MM.1S (cell line): ENCODE results near the gene DENND1A.

ENCODE experiments used
- DNase-seq: peaks from one replicate; pipeline ENCODE4 v3.0.0-alpha.2; 2015
- H2AFZ ChIP-seq: fragments of 300-600 bp; sonication (generic); 2 replicates; pipeline ENCODE4 v1.6.0; 2016; ENCODE audit warnings: antibody characterized with exemption, low read length
- H3F3A ChIP-seq: fragments of 300-600 bp; sonication (generic); 2 replicates; pipeline ENCODE4 v1.6.1; 2016; ENCODE audit warnings: mild to moderate bottlenecking, antibody characterized with exemption, low read length, moderate library complexity, mixed read lengths; ENCODE audit not compliant: insufficient read depth
- H3K27ac ChIP-seq: fragments of 300-600 bp; sonication (generic); 2 replicates; pipeline ENCODE4 v1.5.1; 2016; ENCODE audit warnings: mild to moderate bottlenecking, low read length
- H3K27me3 ChIP-seq: fragments of 300-600 bp; sonication (generic); replicated peaks from 2 replicates; pipeline ENCODE4 v1.6.0; 2016; ENCODE audit warnings: low read length; ENCODE audit not compliant: insufficient read depth
- H3K36me3 ChIP-seq: fragments of 300-600 bp; sonication (generic); replicated peaks from 2 replicates; pipeline ENCODE4 v1.6.1; 2016; ENCODE audit warnings: mild to moderate bottlenecking, low read length, mixed read lengths; ENCODE audit not compliant: insufficient read depth
- H3K4me1 ChIP-seq: fragments of 300-600 bp; sonication (generic); 2 replicates; pipeline ENCODE4 v1.6.1; 2016; ENCODE audit warnings: low read length, mixed read lengths
- H3K4me2 ChIP-seq: fragments of 300-600 bp; sonication (generic); 2 replicates; pipeline ENCODE4 v1.6.0; 2016; ENCODE audit warnings: low read depth, low read length
- H3K4me3 ChIP-seq: fragments of 300-600 bp; sonication (generic); 2 replicates; pipeline ENCODE4 v1.5.1; 2016; ENCODE audit warnings: low read length, mixed read lengths
- H3K79me2 ChIP-seq: fragments of 300-600 bp; sonication (generic); 2 replicates; pipeline ENCODE4 v1.6.1; 2016; ENCODE audit warnings: mixed run types, low read length, mixed read lengths
- H3K9ac ChIP-seq: fragments of 300-600 bp; sonication (generic); 2 replicates; pipeline ENCODE4 v1.6.1; 2016; ENCODE audit warnings: low read length, mixed read lengths
- H3K9me2 ChIP-seq: fragments of 300-600 bp; sonication (generic); replicated peaks from 2 replicates; pipeline ENCODE4 v1.6.1; 2016; ENCODE audit warnings: mild to moderate bottlenecking, low read length, mixed read lengths; ENCODE audit not compliant: insufficient read depth
- H3K9me3 ChIP-seq: fragments of 300-600 bp; sonication (generic); replicated peaks from 2 replicates; pipeline ENCODE4 v1.6.1; 2016; ENCODE audit warnings: mild to moderate bottlenecking, low read length, mixed read lengths; ENCODE audit not compliant: insufficient read depth
- H4K20me1 ChIP-seq: fragments of 300-600 bp; sonication (generic); 2 replicates; pipeline ENCODE4 v1.6.1; 2016; ENCODE audit warnings: mild to moderate bottlenecking, low read length, moderate library complexity, mixed read lengths; ENCODE audit not compliant: insufficient read depth
- CTCF ChIP-seq: fragments of 300-600 bp; sonication (generic); IDR thresholded peaks from 2 replicates; pipeline ENCODE4 v1.5.1; 2016; ENCODE audit warnings: antibody characterized with exemption, low read length, mixed read lengths
- EZH2 ChIP-seq: fragments of 300-600 bp; sonication (generic); optimal IDR thresholded peaks from 2 replicates; pipeline ENCODE3; 2017; ENCODE audit warnings: low read depth, mild to moderate bottlenecking, antibody characterized with exemption, low read length, mixed read lengths
- EZH2phosphoT487 ChIP-seq: fragments of 300-600 bp; sonication (generic); IDR thresholded peaks from 2 replicates; pipeline ENCODE4 v1.6.1; 2018; ENCODE audit warnings: antibody characterized with exemption, low read length

Gene DENND1A

GRCh38 chr9:123377211-123377971 is 552.5 kb downstream of the DENND1A start:
- Histone ChIP-seq H3K36me3 (no peaks in the 10 kb centered on the region), H3K4me2 (no peak overlapping the region), H4K20me1 (no peaks in the 10 kb centered on the region), H3K27me3 (peaks cover 37% of the 10 kb centered on the region), H3K79me2 (no peaks in the 10 kb centered on the region), H3K27ac (no peak overlapping the region), H3K4me1 (no peaks in the 10 kb centered on the region), H3F3A (no peaks in the 10 kb centered on the region), H3K9ac (no peak overlapping the region), H2AFZ (no peak overlapping the region), H3K9me2 (no peaks in the 10 kb centered on the region), H3K4me3 (no peak overlapping the region), H3K9me3 (no peaks in the 10 kb centered on the region)
- TF ChIP-seq CTCF (no peak), EZH2phosphoT487 (no peak), EZH2 (no peak)
- no peak for DNase-seq

GRCh38 chr9:123376218-123377071 is 553.5 kb downstream of the DENND1A start:
- no peak overlapping the region for H3K9ac ChIP-seq
- H3K4me1 ChIP-seq = no peaks in the 10 kb centered on the region
- H3F3A ChIP-seq = no peaks in the 10 kb centered on the region
- peaks cover 46% of the 10 kb centered on the region for H3K27me3 ChIP-seq
- H3K9me3 ChIP-seq = no peaks in the 10 kb centered on the region
- H3K9me2 ChIP-seq = no peaks in the 10 kb centered on the region
- no peaks in the 10 kb centered on the region for H4K20me1 ChIP-seq
- no peak overlapping the region for H3K4me3 ChIP-seq
- no peak overlapping the region for H3K27ac ChIP-seq
- H3K36me3 ChIP-seq = no peaks in the 10 kb centered on the region
- no peak overlapping the region for H3K4me2 ChIP-seq
- no peak overlapping the region for H2AFZ ChIP-seq
- no peaks in the 10 kb centered on the region for H3K79me2 ChIP-seq
- DNase-seq = no peak
- TF ChIP-seq EZH2 (no peak), EZH2phosphoT487 (no peak), CTCF (no peak)

- H3K4me1 ChIP-seq = no peaks in the 10 kb centered on the region
- no peak overlapping the region for H3K9ac ChIP-seq
- no peak overlapping the region for H3K27ac ChIP-seq
- H2AFZ ChIP-seq = no peak overlapping the region
- peaks cover 55% of the 10 kb centered on the region for H3K27me3 ChIP-seq
- no peaks in the 10 kb centered on the region for H3F3A ChIP-seq
- TF ChIP-seq CTCF (no peak), EZH2phosphoT487 (no peak), EZH2 (no peak)
- no peaks in the 10 kb centered on the region for H3K9me3 ChIP-seq
- H3K79me2 ChIP-seq = no peaks in the 10 kb centered on the region
- DNase-seq = no peak
- H3K36me3 ChIP-seq = no peaks in the 10 kb centered on the region
- no peaks in the 10 kb centered on the region for H3K9me2 ChIP-seq
- H4K20me1 ChIP-seq = no peaks in the 10 kb centered on the region
- no peak overlapping the region for H3K4me2 ChIP-seq
- no peak overlapping the region for H3K4me3 ChIP-seq
Measured at GRCh38 chr9:123375469-123376132, 554.3 kb downstream of the DENND1A start.
